HG02885 (cell line): ENCODE measurements around the gene NRIP3.

Experiments used
- ATAC-seq: cut with Tn5 transposase; IDR thresholded peaks from one replicate; pipeline ENCODE4 v1.9.1; 2021; ENCODE audit warnings: mild to moderate bottlenecking; ENCODE audit not compliant: unreplicated experiment, poor library complexity

Gene NRIP3

GRCh38 chr11:8934742-8935488 lies 68.9 kb downstream of the NRIP3 start:
- ATAC-seq = no peak

- no peak for ATAC-seq
Measured at GRCh38 chr11:8933931-8934330, 69.9 kb downstream of the NRIP3 start.

- no peak for ATAC-seq
Measured at GRCh38 chr11:8932564-8933180, 71.1 kb downstream of the NRIP3 start, which contains the start of gene C11orf16. Gene C11orf16 (minus strand): TSS chr11:8932947. CDS start chr11:8932308, 639 bp downstream.
